Activated T-cell treated with anti-CD3 and anti-CD28 coated beads for 48 hours (primary cell): ENCODE measurements around the gene GPC6.

Source experiments
- DNase-seq: peaks from one replicate; pipeline ENCODE4 v3.0.0-alpha.2; 2020; ENCODE audit warnings: low read depth

The GPC6 gene

DNA sequence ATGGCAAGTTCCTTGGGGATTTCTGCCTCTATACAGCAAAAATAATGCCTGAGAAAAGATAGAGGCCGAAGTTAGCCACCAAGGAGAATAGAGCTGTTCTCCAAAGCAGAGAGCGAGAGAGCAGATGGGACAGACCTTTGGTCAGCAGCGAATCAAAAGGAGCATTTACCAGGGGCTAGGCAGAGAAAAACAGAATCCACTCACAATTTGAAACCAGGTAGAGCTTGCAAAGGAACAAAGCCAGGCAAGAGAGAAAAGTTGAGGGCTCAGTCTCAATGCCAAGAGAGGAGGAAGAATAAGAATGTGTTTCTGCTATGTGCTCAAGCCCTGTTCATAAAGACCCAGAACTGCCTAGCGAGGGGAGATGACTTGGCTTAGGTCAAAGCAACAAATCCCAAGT lies 1140.1 kb downstream of the GPC6 start:
- no peak for DNase-seq

DNA sequence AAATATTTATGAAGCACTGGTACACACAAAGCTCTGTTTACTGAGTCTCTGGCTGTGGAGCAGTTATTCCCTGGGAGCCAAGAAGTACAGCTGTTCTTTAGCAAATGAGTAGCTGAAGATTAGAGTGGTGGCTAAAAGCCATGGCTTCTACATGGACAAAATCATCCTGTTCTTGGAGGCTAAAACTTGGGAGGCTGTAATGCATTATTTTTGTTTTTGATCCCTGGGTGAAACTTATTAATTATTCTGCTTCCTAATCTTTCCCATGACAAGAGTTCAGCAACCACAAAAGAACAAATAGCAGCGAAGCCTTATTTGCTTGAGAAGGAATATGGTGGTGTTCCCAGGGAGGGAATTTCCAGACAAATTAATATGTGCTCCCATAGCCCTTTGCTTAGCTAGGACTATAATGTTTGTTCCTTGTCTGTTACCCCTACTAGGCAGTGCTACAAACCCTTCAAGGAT lies 1143.4 kb downstream of the GPC6 start:
- DNase-seq: no peak

DNA sequence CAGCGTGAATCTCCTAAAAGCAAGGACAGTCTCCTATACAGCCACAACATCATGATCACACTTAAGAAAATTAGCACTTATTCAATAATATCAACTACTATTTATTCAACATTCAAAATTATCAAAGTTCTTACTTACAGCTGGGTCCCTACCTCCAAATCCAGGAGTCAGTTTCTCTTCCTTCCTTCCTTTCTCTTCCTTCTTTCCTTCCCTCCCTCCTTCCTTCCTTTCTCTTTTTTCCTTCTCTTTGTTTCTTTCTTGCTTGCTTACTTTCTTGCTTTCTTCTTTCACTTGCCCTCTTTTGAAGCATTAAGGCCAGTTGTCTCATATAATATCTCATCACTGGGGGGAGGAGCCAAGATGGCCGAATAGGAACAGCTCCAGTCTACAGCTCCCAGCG lies 1145.2 kb downstream of the GPC6 start:
- no peak for DNase-seq

DNA sequence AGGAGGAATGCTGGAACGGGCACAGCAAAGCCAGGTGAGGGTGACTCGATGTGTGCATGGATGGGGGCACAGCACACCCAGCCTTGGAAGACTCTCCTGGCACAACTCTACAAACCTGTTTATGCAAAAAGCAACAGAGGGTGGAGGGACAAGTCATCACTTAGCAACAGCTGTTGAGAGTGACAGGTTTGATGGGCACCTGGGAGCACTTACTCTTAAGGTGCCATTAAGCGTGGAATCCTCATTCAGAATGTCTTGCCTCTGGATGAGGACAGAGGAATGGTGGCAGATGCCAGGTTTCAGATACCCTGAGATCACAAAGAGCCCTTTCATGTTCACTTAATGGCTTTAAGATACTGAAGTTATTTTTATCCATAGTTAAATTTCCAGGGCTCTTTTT lies 1155.9 kb downstream of the GPC6 start:
- no peak for DNase-seq

DNA sequence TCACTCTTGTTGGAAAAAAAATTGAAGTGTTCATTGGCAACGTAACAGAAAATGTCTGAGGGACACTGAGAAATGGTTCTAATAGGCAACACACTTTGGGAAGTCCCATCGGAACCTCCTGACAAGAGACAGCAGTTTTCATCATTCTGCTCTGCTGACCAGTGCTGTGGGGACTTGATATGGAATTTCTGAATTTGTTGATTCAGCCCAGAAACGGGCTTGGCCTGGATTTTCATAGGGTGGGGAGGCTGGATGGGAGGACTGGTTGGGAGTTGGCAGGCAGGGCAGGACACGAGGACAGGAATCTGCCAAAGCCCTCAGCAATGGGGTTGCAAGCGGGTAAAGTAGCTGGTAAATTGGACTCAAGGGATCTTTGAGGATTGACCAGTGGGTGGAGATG lies 1156.4 kb downstream of the GPC6 start:
- no peak for DNase-seq

DNA sequence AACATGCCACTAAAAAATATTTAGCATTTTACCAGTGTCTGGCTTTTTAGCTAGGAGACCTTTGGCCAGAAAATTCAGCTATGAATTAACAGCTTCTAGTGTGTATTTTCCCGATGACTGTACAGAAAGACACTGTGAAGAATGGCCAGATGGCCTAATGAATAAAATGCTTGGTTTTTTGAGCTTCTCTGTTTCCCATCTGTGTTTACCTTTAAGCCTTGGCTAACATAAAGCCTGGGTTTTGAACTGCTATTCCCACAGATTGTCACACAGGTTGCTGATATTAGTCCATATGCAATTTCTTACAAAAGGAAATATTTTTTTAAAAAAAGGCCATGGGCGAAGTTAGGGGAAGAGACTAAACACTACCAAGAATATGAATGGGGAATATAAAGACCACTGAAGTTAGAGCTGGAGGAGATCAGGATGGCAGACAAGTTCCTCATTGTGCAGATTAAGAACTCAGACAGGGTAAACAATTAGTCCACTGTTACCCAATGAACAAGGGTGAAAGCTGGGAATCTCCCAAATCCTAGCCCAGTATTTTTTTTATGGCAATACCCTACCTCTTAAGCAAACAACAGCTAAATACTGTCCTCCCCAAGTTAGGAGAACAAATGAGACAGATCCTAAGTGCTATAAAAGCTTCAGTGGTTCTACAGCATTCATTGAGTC lies 1157.8 kb downstream of the GPC6 start:
- no peak for DNase-seq

DNA sequence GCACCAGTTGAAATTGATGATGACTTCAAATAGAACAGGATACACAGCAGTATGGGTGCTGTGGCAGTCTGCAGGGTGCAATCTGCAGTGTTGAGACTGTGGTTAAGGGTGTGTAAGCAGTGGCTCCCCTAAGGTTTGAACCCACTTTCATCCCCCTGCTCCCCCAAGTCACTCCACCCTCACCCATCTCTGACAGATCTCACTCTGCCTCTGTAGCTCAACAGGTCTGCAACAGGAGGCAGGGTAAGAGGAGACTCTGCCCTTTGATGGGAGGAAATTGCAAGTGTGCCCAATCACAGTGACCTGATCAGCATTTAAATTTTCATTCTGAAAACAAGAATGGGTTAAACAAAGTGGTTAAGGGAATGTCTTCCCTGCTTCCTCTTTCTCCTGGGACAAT lies 1160.4 kb downstream of the GPC6 start:
- DNase-seq: no peak

DNA sequence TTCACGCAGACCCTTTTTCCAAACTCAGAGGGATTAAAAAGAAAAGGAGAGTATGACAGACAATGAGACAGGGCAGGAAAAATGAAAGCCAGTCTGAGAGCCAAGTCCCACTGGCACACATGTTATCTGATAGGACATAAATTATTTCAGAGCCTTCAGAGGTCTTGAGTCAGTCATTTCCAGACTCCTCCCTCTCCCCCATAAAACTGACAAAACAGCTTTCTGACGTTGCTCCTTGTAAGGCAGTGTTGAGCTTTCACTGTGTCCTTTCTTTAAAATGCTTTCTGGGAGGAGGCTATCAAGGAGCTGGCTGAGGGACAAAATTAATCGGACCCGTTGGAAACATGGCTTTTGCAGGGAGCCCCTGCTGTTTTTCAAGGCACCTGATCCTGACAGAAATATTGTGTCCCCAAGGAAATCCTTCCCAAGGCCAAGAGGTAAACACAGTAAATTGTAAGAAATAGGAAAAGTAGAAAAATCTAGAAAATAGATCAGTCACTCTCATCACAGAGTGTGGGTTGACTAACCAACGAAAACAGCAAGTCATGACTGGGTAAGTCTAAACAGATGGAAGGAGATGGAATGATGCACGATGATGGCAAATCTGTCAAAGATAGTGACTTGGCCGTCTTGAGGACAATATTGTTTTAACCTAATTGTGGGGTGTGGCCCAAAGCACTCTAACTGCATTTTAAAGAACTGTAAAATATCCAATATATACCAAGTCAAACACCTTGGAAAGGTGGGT lies 1163.2 kb downstream of the GPC6 start:
- DNase-seq: no peak

DNA sequence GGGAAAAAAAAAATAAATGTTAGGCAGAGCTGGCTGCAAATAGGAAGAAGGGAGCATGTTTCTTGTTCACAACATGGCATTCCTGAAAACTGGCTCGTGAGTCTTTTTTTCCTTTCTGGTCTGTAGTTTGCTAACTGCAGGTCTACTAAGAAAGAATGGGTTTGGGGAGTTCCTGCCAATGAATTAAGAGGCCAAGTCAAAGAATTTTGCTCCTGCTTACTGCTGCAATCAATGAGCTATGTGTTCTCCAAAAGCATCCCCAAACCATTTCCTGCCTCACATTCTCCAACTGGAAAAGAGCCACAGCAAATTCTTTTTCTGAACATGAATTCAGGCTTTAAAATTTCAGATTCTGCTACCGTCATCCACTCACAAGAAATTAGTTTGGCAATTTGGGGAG lies 1164.3 kb downstream of the GPC6 start:
- no peak for DNase-seq

DNA sequence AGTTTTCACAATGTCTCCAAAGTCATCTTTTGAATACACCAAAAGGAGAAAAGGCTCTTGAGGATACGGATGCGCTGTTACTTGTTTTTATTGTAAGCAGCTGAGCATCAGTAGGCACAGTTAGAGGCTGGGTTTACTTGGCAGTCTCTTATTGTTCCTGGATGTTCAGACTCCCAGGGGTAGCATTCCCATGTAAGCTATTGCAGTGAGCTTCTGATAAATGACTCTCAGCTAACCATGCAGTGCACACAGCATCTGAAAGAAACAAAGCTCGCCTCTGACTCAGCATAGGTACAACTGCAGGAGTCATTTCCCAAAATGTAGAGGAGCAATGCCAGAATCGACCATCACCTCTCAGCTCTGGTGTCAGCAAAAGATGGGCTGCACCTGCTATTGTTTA lies 1168.1 kb downstream of the GPC6 start:
- no peak for DNase-seq

DNA sequence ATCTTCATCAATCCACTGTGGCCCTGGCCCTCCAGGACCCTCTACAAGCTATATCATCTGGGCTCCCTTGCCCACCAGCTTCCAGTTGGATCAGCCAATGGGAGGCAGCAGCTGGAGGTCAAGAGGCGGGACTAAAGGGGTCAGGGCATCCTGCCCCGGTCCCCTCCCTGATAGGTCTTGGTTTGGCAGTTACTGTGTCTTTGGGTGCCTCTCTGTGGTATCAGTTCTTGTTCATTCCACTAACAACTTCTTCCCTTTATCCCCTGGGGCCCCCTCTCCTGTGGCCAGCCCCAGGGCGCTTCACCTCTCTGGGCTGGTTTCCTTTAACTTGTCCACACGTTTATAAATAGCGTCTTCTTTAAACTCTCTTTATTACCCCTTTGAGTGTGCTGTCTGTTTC lies 1169.3 kb downstream of the GPC6 start:
- no peak for DNase-seq

DNA sequence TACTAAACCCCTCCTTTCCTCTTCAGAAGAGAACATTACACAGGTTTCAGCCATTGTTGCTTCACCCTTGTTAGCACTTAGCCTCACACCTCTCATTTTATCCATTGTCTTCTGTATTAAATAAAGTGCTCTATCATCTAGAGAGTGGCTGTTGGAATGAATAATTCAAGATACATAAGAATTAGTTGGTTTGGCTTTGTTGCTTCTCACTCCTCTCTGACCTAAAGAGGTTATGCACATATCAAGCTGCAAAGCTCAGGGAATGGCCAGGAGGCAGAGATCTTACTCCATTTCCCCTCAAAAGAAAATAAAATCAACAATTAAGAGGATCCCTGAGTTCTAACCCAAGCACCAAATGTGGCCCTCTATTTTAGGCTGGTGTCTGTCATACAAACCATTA lies 1173.2 kb downstream of the GPC6 start:
- no peak for DNase-seq

DNA sequence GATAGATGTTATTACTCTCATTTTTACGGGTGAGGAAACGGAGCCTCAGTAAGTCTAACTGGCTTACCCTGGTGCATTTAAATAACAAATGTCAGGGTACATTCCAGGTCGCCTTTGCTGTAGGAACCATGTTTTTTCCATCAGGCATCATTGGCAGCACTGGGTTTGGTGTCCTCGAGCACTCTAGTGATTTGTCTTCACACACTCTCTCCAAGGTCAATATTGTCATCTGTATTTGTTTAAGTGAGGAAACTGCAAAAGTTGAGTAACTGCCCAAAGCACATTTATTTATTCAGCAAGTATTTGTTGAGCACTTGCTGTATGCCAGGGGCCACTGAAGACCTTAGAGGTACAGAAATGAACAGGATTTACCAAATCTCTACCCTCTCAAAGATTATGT lies 1174.3 kb downstream of the GPC6 start:
- no peak for DNase-seq

DNA sequence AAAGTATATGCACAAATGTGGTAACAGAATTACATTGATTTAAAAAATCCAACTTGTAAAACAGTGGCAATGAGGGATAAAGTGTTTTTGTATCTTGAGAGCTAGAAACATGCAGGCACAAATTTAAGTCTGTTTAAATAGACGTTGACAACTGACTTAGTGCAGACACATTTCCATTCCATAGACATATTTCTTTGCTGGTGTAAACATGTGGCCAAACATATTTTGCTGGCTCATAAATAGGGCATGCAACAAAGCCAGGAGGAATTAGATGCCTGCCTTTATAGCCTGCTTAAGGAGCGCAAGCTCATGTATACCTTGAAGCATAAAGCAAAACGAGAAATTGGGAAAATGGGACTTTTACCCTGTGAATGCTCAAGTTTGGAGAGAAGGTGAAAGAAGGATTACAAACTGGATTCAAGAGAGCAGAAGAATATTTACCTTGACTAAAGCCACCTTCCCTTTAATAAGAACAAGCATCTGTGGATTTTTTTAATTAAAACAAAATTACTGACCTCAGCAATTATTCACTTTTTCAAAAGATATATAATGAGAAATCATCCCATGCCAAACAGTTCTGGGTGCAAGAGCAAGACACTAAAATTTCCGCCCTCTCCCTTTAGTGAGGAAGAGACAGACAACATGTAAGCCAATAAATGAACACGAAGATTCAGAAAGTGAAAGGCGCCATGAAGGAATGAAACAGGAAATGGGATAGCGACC lies 1181.9 kb downstream of the GPC6 start:
- DNase-seq: no peak

DNA sequence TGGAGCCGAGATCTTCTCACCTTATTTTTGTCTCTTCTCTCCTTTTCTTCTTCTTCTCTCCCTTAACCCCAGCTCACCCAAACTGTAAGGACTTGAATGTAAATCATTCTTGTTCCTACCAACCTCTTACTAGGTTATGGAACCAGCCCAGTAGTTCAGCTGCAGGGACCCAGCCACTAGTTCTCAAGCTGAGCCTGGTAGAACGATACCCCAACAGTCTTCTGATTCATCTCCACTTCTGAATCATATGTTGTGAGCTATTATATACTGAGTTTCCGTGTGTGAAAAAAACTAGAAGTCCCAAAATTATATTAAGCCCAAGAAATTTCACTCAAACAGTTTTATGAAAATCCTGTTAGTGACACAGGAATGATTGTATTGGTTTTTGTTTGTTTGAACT lies 1185.1 kb downstream of the GPC6 start:
- DNase-seq: no peak

DNA sequence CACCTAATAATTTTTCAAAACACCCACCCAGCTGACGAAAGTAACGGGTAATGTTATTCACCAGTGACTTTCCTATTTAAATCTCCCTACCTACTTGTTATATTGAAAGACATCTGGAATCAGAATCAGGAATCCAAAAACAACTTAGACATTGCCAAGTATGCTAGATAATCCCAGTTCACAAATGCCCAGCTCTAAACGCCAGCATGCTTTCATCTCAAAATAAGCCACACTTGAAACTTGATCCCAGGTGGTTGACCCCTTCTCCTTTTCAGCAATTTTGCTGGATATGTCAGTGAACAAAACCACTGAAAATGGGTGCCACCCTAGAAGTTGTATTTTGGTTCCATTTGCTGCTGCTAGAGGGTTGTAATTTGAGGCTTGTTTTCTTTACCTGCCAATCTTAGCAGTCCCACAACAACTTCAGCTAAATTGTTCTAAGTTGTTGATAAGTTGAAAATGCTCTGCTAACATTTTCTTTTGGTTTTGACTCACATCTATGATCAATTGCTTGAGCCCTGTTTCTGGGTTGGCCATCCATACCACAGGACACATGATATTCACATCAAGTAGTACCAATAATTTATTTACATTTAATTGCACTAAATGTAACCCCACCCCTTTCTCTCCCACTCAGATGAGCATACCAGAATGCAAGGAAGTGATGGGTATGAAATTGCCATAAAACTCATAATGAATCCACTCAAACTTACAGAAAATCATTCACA lies 1186.4 kb downstream of the GPC6 start:
- no peak for DNase-seq

DNA sequence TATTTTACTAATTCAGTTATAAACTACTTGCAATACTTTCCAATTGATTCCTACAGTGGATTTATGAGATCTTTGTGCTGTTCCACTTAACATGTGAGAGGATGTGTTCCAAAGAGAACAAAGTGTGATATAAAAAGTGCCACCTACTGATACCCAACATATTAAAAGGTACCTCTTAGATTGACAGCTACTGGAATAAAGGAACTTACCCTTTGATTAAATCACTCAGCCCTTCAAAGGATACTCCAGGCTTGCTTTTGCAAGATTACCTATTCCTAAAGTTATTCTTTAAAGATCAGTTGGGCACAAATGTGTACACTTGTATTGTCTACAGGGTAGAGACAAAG lies 1187.0 kb downstream of the GPC6 start:
- no peak for DNase-seq

DNA sequence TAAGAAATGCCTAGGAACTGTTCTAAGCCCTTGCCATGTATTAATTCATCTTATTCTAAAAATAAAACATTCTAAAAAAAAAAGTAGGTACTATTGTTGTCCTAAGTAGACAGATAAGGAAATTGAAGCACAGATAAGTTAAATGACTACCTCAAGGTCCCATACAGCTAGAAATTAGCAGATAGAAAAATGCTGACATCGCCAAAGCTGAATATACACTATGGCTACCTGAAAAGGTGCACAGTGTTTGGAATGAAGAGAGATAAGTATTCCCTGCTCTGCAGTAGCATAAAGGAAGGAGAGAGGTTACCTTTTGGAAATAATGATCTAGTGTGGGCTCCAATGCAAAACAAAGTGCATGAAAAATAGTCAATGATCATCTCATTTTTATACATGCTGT lies 1187.5 kb downstream of the GPC6 start:
- no peak for DNase-seq

DNA sequence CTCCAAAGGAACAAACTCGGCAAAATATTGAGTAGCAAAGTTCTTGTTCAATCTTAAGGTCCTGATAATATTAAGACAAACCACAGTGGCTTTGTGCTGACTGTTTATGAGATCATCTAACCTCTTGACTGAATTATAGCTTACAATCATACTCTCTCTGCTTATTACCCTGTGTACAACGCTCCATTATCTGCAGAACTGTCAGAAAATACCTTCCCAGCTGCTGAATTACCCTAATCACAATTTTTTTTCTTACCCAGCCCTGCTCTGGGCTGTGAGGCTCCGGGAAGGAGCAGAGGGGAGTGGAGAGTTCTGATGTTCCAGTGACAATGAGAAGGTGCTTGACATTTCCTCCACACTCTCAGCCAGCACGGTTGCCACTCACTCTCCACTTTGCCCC lies 1188.1 kb downstream of the GPC6 start:
- no peak for DNase-seq

DNA sequence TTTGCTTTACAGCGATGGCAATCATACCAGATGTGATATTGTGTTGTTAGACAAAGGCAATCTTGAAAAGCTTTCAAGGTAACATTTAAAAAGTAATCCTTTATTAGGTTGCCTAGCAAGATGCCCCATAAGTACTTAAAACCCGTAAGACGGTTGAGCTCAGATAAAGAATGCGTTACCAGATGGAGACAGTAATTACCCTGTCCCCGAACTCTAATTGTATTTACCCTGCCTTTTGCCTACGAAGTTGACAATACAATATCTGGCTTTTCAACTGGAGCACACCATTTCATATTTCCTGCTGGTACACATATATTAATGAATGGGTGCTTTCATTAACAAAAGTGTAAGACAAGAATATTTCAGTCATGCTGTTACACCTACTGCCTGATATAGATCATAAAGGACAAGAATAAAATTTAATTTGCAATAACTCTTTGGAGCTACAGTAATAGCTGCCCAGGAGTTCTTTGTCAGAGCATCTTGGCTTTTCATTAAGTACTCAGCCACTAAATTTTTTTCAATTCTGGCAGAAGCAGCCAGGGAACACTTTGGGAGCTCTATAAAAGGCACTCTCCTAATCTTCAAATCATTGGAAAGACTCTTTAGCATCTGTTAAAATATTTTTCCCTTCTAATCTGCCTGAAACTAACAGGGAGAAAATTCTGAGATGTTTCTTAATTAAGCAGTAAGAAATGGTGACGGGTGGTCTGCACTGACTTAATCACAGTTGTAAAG lies 1189.1 kb downstream of the GPC6 start:
- DNase-seq: no peak

DNA sequence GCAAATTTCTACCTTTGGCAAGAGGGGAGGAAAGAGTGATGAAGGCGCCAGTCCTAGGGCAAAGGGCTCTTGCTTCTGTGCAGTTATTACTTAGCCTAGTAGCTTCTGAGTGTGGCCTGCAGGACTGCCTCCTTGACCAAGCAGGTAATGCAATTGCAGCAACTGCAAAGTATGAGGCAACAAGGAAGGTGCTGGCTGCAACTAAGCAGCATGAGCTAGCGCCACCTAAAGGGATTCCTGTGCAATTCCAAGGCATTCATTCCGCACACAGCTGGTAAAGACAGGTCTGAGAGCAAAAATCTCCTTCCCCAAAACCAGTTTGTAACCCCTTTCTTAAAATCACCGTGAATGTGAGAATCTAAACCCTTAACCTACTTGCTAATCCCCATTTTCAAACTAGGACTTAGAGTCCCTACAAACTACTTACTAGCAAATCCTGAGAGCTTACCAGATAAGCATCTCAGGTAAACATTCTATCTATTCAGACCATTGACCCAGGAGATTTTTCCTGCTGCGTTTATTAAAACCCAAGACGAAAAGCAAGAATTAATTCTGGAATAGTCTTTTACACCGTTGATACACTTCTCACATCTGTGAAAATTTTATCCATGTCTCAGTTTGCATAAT lies 1190.0 kb downstream of the GPC6 start:
- DNase-seq: no peak

DNA sequence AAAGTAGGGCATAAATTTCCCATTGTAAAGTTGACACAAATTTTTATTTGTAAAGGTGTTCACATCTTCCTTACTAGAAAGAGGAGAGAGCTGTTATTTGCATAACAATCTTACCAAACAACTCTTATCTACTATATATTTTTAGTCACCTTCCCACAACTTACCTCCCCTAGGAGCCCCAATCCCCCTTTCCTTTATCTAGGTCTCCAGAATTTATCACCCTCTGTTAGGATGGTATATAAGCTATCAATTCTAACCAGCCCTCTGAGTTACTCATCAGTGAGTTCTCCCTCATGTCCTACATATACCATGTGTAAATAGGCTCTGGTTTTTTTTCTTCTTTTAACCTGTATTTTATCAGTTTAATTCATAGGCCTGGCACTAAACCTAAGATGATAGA lies 1190.7 kb downstream of the GPC6 start:
- DNase-seq: no peak
